ENCODE measurements around the gene ARL15. TPM values are rescaled to one million over a fixed set of nuclear protein-coding genes. Genes with fewer than 3 reads are reported as not detected.

ARL15 gene
- total and polyA plus RNA-seq, 2 donors (not counting 1 experiment from before 2014, with no cell fraction given) = 5.8 to 20.5 TPM

DNA sequence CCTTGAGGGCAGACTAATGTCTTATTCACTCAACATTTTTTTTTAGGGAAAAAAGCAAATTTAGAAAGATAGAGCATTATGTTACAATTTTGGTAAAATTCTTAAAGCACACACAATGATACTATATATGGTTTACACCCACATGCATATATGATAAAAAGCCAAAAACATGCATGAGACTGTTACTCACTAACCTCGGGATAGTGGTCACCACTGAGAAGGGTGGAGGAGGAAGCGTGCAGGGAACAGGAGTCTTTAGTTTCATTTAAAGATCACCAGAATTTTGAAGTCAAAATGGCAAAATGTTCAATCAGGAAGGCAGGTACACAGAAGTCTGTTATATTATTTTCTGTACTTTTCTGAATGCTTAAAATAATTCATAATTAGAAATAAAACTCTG, 9.2 kb downstream of the ARL15 start:
- intact Hi-C loops (cut with micrococcal nuclease) = no loop called here
- Histone ChIP-seq H3K79me2 (ENCODE audit: control insufficient read depth, insufficient read depth, low read length) (peaks cover 96% of the 10 kb centered on the region), H3K4me3 (ENCODE audit: control extremely low read depth in 1 of 5, extremely low read depth in 1 of 5, insufficient read depth in 1 of 5, low read depth in 2 of 5, low read length in 4 of 5) (no peak overlapping the region), H4K20me1 (ENCODE audit: control insufficient read depth, insufficient read depth, low read length, poor library complexity, severe bottlenecking) (peaks cover 40% of the 10 kb centered on the region), H2AFZ (ENCODE audit: insufficient read depth, low read depth, low read length, poor library complexity, severe bottlenecking) (no peak overlapping the region), H3K4me2 (replicated peaks; ENCODE audit: low read depth, low read length, poor library complexity, severe bottlenecking) (no peak overlapping the region), H3K36me3 (replicated peaks in 1 of 2; ENCODE audit: control extremely low read depth in 1 of 2, control insufficient read depth in 1 of 2, extremely low read depth in 1 of 2, insufficient read depth in 2 of 2, low read length in 1 of 2) (no peaks in the 10 kb centered on the region), H3K27ac (ENCODE audit: low read length in 2 of 2) (no peak overlapping the region), H3K9me3 (ENCODE audit: control extremely low read depth in 1 of 3, control insufficient read depth in 2 of 3, insufficient read depth in 1 of 3, low read length in 2 of 3) (no peaks in the 10 kb centered on the region), H3K27me3 (replicated peaks in 1 of 4; ENCODE audit: control extremely low read depth in 1 of 4, control insufficient read depth in 3 of 4, insufficient read depth in 4 of 4, low read length in 3 of 4) (no peaks in the 10 kb centered on the region), H3K4me1 (ENCODE audit: control insufficient read depth in 2 of 2, insufficient read depth in 2 of 2, low read length in 2 of 2) (peaks cover 10 to 11% of the 10 kb centered on the region in 2 donors), H3K9ac (ENCODE audit: low read length) (no peak overlapping the region)
- WGBS (ENCODE audit: insufficient coverage) = 62% methylated on average over 2 of the region's 2 CpGs
- no peak for ATAC-seq (ENCODE audit: low read depth)
- no peak for DNase-seq
- POLR2A ChIA-PET = no interaction called here
- H3K9me3 Mint-ChIP-seq (ENCODE audit: insufficient read depth) = no peaks in the 10 kb centered on the region
- CTCF ChIA-PET = no interaction called here
- H3K4me3 Mint-ChIP-seq = no peak overlapping the region
- no peaks in the 10 kb centered on the region for H3K27me3 Mint-ChIP-seq
- TF ChIP-seq, protein P1, sequence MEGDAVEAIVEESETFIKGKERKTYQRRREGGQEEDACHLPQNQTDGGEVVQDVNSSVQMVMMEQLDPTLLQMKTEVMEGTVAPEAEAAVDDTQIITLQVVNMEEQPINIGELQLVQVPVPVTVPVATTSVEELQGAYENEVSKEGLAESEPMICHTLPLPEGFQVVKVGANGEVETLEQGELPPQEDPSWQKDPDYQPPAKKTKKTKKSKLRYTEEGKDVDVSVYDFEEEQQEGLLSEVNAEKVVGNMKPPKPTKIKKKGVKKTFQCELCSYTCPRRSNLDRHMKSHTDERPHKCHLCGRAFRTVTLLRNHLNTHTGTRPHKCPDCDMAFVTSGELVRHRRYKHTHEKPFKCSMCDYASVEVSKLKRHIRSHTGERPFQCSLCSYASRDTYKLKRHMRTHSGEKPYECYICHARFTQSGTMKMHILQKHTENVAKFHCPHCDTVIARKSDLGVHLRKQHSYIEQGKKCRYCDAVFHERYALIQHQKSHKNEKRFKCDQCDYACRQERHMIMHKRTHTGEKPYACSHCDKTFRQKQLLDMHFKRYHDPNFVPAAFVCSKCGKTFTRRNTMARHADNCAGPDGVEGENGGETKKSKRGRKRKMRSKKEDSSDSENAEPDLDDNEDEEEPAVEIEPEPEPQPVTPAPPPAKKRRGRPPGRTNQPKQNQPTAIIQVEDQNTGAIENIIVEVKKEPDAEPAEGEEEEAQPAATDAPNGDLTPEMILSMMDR (IDR thresholded peaks at IDR 0.05) = no peak
- TF ChIP-seq EZH2 (IDR thresholded peaks at IDR 0.05; ENCODE audit: borderline replicate concordance, insufficient read depth, low read depth, low read length, poor library complexity, severe bottlenecking) = no peak
- peaks cover 25% of the 10 kb centered on the region for H3K4me1 Mint-ChIP-seq
- no peak overlapping the region for H3K27ac Mint-ChIP-seq

DNA sequence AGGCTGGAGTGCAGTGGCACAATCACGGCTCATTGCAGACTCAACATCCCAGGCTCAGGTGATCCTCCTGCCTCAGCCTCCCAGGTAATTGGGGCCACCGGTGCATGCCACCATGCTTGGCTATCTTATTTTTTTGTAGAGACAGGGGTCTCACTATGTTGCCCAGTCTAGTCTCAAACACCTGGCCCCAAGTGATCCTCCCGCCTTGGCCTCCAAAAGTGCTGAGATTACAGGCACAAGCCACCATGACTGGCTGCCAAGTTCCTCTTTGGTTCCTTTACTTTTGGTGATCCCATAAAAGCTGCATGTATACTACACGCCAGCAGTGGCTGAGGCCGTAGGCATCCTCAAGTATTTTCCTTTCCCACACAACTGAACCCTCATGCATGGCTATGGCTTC, 11.4 kb downstream of the ARL15 start:
- H3K27ac ChIP-seq (ENCODE audit: low read length in 2 of 2) = no peak overlapping the region
- peaks cover 59% of the 10 kb centered on the region for H4K20me1 ChIP-seq (ENCODE audit: control insufficient read depth, insufficient read depth, low read length, poor library complexity, severe bottlenecking)
- ChIA-PET CTCF (no interaction called here), POLR2A (no interaction called here)
- 98% methylated on average over 3 of the region's 5 CpGs for WGBS (ENCODE audit: insufficient coverage)
- peaks cover 95% of the 10 kb centered on the region for H3K79me2 ChIP-seq (ENCODE audit: control insufficient read depth, insufficient read depth, low read length)
- H3K36me3 ChIP-seq (replicated peaks in 1 of 2; ENCODE audit: control extremely low read depth in 1 of 2, control insufficient read depth in 1 of 2, extremely low read depth in 1 of 2, insufficient read depth in 2 of 2, low read length in 1 of 2) = no peaks in the 10 kb centered on the region
- ATAC-seq (ENCODE audit: low read depth) = no peak
- Mint-ChIP-seq H3K4me3 (no peak overlapping the region), H3K4me1 (peaks cover 43% of the 10 kb centered on the region), H3K27ac (no peak overlapping the region), H3K27me3 (no peaks in the 10 kb centered on the region), H3K9me3 (ENCODE audit: insufficient read depth) (no peaks in the 10 kb centered on the region)
- intact Hi-C loops (cut with micrococcal nuclease) = no loop called here
- no peaks in the 10 kb centered on the region for H3K27me3 ChIP-seq (replicated peaks in 1 of 4; ENCODE audit: control extremely low read depth in 1 of 4, control insufficient read depth in 3 of 4, insufficient read depth in 4 of 4, low read length in 3 of 4)
- no peaks in the 10 kb centered on the region for H3K9me3 ChIP-seq (ENCODE audit: control extremely low read depth in 1 of 3, control insufficient read depth in 2 of 3, insufficient read depth in 1 of 3, low read length in 2 of 3)
- H3K4me2 ChIP-seq (replicated peaks; ENCODE audit: low read depth, low read length, poor library complexity, severe bottlenecking) = no peak overlapping the region
- no peak overlapping the region for H2AFZ ChIP-seq (ENCODE audit: insufficient read depth, low read depth, low read length, poor library complexity, severe bottlenecking)
- H3K9ac ChIP-seq (ENCODE audit: low read length) = no peak overlapping the region
- DNase-seq = no peak
- peaks cover 10 to 11% of the 10 kb centered on the region in 2 donors for H3K4me1 ChIP-seq (ENCODE audit: control insufficient read depth in 2 of 2, insufficient read depth in 2 of 2, low read length in 2 of 2)
- H3K4me3 ChIP-seq (ENCODE audit: control extremely low read depth in 1 of 5, extremely low read depth in 1 of 5, insufficient read depth in 1 of 5, low read depth in 2 of 5, low read length in 4 of 5) = no peak overlapping the region
- TF ChIP-seq EZH2 (IDR thresholded peaks at IDR 0.05; ENCODE audit: borderline replicate concordance, insufficient read depth, low read depth, low read length, poor library complexity, severe bottlenecking) = no peak
- TF ChIP-seq, protein P1 (IDR thresholded peaks at IDR 0.05) = no peak

Data from B cell (primary cell).